Activated T-cell treated with anti-CD3 and anti-CD28 coated beads, Interleukin-2, amount 50 U/mL, for 72 hours (primary cell): ENCODE measurements around the gene ZNF805. TPM values are rescaled to one million over a fixed set of nuclear protein-coding genes. Genes with fewer than 3 reads are reported as not detected.
"Not testable (repeated sequence)": the region's sequence is repeated elsewhere in the genome, so short reads cannot be mapped to it uniquely, and the experiment has no call there.

Experiments
- ATAC-seq, 2 donors: fragments of 150-1000 bp; cut with Tn5 transposase; replicated peaks in 1 of 2; 2 replicates each; pipeline ENCODE4 v1.10.0; 2021; ENCODE audit warnings: moderate library complexity in 2 of 2, mild to moderate bottlenecking in 1 of 2
- DNase-seq, 2 donors: peaks; one replicate each; pipeline ENCODE4 v3.0.0; 2021 to 2022; ENCODE audit warnings: mixed read lengths in 1 of 2
- H3K27ac Mint-ChIP-seq: one replicate; pipeline ENCODE4 v1.8.0; 2022; ENCODE audit warnings: mild to moderate bottlenecking, moderate library complexity, mixed read lengths
- H3K27me3 Mint-ChIP-seq: one replicate; pipeline ENCODE4 v1.8.0; 2022; ENCODE audit warnings: low read depth, mixed read lengths
- H3K36me3 Mint-ChIP-seq, 2 donors: one replicate each; pipeline ENCODE4 v1.8.0; 2022; ENCODE audit warnings: mixed read lengths in 2 of 2, mild to moderate bottlenecking in 1 of 2; ENCODE audit not compliant: insufficient read depth in 2 of 2
- H3K4me1 Mint-ChIP-seq: one replicate; pipeline ENCODE4 v1.8.0; 2022; ENCODE audit warnings: low read depth, mixed read lengths
- H3K4me3 Mint-ChIP-seq, 2 donors: one replicate each; pipeline ENCODE4 v1.8.0; 2022; ENCODE audit warnings: mild to moderate bottlenecking in 2 of 2, mixed read lengths in 2 of 2, moderate library complexity in 2 of 2
- H3K9me3 Mint-ChIP-seq, 2 donors: one replicate each; pipeline ENCODE4 v1.8.0; 2022; ENCODE audit warnings: mixed read lengths in 2 of 2
- total RNA-seq, 2 donors: library from RNA; stranded (reverse); gene quantifications; one replicate each; pipeline ENCODE4 v1.2.3, GENCODE V29; 2022

The ZNF805 gene
- total RNA-seq, 2 donors from 2014 or later, result 14.4 to 16.2 TPM

DNA sequence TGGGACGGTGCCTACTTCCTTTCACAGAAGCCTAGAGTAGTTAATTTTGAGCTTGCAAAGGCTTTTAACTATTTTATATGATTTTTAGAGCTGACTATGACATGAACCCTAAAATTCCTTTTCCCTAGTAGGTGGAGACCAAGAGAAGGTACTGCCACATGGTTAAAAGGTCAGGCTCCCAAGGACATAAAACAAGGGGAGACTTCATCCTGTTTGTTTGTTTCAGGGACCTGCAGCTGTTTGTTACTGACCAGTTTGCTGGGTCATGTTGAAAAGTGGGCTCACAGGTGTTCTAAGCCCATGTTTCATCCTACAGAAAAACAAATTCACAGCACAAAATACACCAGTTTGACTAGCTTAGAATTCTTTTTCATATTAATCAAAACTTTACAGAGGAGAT, 36.0 kb downstream of the ZNF805 start:
- Mint-ChIP-seq H3K9me3 (peaks cover 0 to 2% of the 10 kb centered on the region in 2 donors), H3K4me1 (peaks cover 20% of the 10 kb centered on the region), H3K27me3 (no peaks in the 10 kb centered on the region), H3K36me3 (peaks cover 14 to 21% of the 10 kb centered on the region in 2 donors), H3K27ac (peak overlapping the region; percentile 38), H3K4me3 (no peak overlapping the region)
- DNase-seq (no peak), ATAC-seq (no peak)

DNA sequence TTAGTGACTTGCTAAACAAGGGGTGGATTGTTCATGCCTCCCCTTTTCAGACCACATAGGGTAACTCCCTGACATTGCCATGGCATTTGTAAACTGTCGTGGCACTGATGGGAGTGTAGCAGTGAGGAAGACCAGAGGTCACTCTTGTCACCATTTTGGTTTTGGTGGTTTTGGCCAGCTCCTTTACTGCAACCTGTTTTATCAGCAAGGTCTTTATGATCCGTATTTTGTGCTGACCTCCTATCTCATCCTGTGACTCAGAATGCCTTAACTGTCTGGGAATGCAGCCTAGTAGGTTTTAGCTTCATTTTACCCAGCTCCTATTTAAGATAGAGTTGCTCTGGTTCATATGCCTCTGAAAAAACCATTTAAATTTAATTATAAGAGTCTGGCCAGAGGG, 38.0 kb downstream of the ZNF805 start:
- not testable (repeated sequence) for H3K4me3 Mint-ChIP-seq, H3K27me3 Mint-ChIP-seq, DNase-seq, ATAC-seq, H3K27ac Mint-ChIP-seq, H3K9me3 Mint-ChIP-seq
- peaks cover 32% of the 10 kb centered on the region for H3K4me1 Mint-ChIP-seq
- H3K36me3 Mint-ChIP-seq, result peaks cover 25 to 29% of the 10 kb centered on the region in 2 donors

DNA sequence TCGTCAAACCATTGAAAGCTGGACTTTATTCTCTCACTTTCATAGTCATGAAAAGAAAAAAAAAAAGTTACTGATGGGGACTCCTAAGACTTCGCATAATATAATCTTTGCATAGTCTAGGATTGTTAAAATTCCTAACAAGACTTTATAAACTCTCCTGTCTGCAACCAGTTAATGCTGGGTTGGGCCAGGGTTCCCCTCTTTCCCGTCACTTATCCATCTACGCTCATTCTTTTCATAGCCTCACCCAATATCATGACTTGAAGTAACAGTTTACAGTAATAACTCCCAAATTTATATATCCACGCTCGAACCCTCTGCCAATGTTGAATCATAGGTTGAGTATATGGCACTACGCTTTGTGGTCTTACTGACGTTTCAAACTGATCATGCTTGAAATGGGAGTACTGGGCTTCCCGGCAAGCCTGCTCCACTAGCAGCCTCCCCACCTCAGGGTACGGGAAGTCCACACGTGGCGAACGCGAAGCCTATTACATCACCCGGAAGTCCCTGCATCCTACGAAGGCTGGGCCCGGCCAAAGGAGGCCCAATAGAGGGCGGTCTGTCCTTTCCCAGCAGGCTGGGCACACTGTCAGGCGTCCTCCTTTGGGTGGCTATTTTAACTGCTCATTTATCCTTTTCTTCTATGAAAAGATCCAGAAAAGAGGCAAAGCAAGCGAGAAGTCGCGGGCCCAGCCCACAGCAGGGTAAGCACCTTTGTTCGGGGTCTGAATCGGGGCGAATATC, 39.2 kb downstream of the ZNF805 start:
- ATAC-seq, result peak; percentile 72 to 74
- Mint-ChIP-seq H3K4me3 (no peak overlapping the region), H3K27me3 (no peaks in the 10 kb centered on the region), H3K9me3 (peaks cover 0 to 4% of the 10 kb centered on the region in 2 donors), H3K36me3 (peaks cover 25 to 32% of the 10 kb centered on the region in 2 donors), H3K27ac (no peak overlapping the region), H3K4me1 (peaks cover 28% of the 10 kb centered on the region)
- DNase-seq, result peak; percentile 86 to 88

DNA sequence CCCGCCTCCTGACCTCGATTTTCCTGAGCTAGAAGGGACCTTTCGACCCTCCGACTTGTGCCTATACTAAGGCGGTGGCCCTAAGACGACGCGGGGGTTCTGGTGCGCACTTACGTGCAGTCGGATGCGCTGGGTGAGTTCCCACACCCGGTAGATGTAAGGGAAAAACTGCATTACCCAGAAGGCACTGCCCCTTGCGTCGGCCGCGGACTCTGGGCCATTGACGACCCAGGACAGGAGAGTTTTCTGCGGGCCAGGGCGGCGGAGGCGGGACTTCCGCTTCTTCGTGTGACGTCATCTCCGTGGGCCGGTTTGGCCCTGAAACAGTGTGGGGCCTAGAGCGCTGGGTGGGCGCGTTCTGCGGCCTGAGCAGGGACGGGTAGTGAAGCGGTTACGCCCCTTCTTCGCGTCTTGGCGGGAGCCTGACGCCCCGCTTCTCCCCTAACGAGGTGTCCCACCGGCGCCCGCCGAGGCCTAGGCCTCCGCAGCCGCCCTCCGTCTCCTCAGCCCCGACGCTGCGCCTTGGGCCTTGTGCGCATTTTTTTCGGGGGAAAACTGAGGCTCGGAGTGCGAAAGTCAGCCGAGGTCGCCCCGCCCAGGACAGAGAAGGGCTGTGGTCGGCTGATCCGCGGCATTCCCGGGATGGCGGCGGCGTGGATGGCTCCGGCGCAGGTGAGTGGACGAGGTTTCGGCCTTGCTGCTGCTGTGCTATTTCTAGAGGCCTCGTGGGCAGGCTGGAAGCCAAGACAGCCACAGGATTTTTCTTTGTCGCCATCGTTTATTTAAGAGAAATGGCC, 39.9 kb downstream of the ZNF805 start, which contains the start of gene ZNF460:
Gene ZNF460 (plus strand): TSS at position 321 of the 797 bp plus-strand sequence. CDS start 322 bp downstream, at position 643.
- Mint-ChIP-seq H3K4me1 (peaks cover 33% of the 10 kb centered on the region), H3K36me3 (peaks cover 29 to 38% of the 10 kb centered on the region in 2 donors), H3K27ac (no peak within 1 kb of the TSS), H3K4me3 (no peak within 1 kb of the TSS), H3K27me3 (no peaks in the 10 kb centered on the region), H3K9me3 (peaks cover 3 to 4% of the 10 kb centered on the region in 2 donors)
- DNase-seq (peak; percentile 97), ATAC-seq (peak; percentile 82 to 84)

- ATAC-seq (no peak), DNase-seq (peak; percentile 18 to 35)
These were observed 40.5 kb downstream of the ZNF805 start for GRCh38 chr19:57280962-57281400.

GRCh38 chr19:57282011-57282643, 41.7 kb downstream of the ZNF805 start:
- Mint-ChIP-seq H3K9me3 (peaks cover 6 to 8% of the 10 kb centered on the region in 2 donors), H3K4me1 (peaks cover 40% of the 10 kb centered on the region), H3K27me3 (no peaks in the 10 kb centered on the region), H3K4me3 (peak overlapping the region in 1 of 2 donors; percentile 91), H3K36me3 (peaks cover 40 to 53% of the 10 kb centered on the region in 2 donors), H3K27ac (peak overlapping the region; percentile 81)
- peak; percentile 68 to 71 for DNase-seq
- peak; percentile 43 to 52 for ATAC-seq

More at GRCh38 chr19:57280962-57281400, 40.5 kb downstream of the ZNF805 start:
- Mint-ChIP-seq H3K27ac (no peak overlapping the region), H3K9me3 (peaks cover 4 to 6% of the 10 kb centered on the region in 2 donors), H3K4me3 (no peak overlapping the region), H3K36me3 (peaks cover 33 to 45% of the 10 kb centered on the region in 2 donors), H3K4me1 (peaks cover 36% of the 10 kb centered on the region), H3K27me3 (no peaks in the 10 kb centered on the region)

DNA sequence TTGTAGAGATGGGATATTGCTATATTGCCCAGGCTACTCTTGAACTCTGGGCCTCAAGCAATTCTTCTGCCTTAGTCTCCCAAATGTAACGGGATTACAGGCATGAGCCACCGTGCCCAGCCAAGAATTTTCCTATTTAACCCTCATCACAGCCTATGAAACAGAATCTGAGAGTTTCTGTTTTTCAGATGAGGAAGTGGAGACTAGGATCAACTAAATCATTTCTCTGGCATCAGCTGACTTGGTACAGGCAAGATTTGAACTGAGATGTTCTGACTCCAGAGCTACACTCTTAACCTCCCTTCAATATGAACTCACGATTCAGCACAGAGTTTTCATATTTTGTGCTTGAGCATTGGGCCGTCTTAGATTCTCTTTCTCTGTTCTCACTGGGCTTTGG, 47.9 kb downstream of the ZNF805 start:
- Mint-ChIP-seq H3K9me3 (peaks cover 19% of the 10 kb centered on the region in 2 donors), H3K4me3 (no peak overlapping the region), H3K4me1 (peaks cover 21% of the 10 kb centered on the region), H3K27me3 (no peaks in the 10 kb centered on the region), H3K36me3 (peaks cover 59 to 84% of the 10 kb centered on the region in 2 donors), H3K27ac (no peak overlapping the region)
- ATAC-seq (no peak), DNase-seq (no peak)

- ATAC-seq, result no peak
- H3K27me3 Mint-ChIP-seq, result no peaks in the 10 kb centered on the region
- peaks cover 9% of the 10 kb centered on the region for H3K4me1 Mint-ChIP-seq
- H3K27ac Mint-ChIP-seq, result no peak overlapping the region
- DNase-seq, result no peak
- H3K4me3 Mint-ChIP-seq, result no peak overlapping the region
- peaks cover 69 to 89% of the 10 kb centered on the region in 2 donors for H3K36me3 Mint-ChIP-seq
- peaks cover 19 to 28% of the 10 kb centered on the region in 2 donors for H3K9me3 Mint-ChIP-seq
These were observed 50.5 kb downstream of the ZNF805 start for GRCh38 chr19:57290970-57291369.

DNA sequence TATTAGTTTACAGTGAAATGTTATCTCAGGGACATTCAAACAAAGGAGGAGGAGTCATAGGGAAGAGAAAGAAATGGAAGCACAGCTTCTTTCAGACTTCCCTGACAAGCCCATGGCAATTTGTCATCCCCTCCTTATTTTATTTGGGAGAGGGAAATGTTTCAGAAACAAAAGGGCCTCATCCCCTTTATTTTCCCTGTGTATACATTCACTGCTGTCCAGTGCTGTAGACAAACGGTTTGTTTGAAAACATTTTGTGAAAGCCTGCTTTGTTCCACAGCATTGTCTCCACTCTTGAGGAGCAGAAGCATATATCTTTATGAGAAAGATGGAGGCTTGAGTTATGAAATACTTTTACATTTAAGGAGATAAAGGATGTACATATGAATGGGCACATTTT, 52.1 kb downstream of the ZNF805 start:
- Mint-ChIP-seq H3K27ac (no peak overlapping the region), H3K9me3 (peaks cover 25 to 28% of the 10 kb centered on the region in 2 donors), H3K4me1 (peaks cover 9% of the 10 kb centered on the region), H3K4me3 (no peak overlapping the region), H3K27me3 (no peaks in the 10 kb centered on the region), H3K36me3 (peaks cover 69 to 89% of the 10 kb centered on the region in 2 donors)
- ATAC-seq, result no peak
- no peak for DNase-seq

GRCh38 chr19:57293719-57294118, 53.3 kb downstream of the ZNF805 start:
- no peak for DNase-seq
- Mint-ChIP-seq H3K27me3 (no peaks in the 10 kb centered on the region), H3K36me3 (peaks cover 68 to 90% of the 10 kb centered on the region in 2 donors)

GRCh38 chr19:57302020-57302465, 61.6 kb downstream of the ZNF805 start:
- peaks cover 13% of the 10 kb centered on the region for H3K4me1 Mint-ChIP-seq
- H3K4me3 Mint-ChIP-seq, result no peak overlapping the region
- no peak for DNase-seq
- H3K9me3 Mint-ChIP-seq, result peaks cover 11 to 12% of the 10 kb centered on the region in 2 donors
- ATAC-seq, result no peak
- H3K36me3 Mint-ChIP-seq, result peaks cover 29 to 57% of the 10 kb centered on the region in 2 donors
- H3K27ac Mint-ChIP-seq, result no peak overlapping the region
- H3K27me3 Mint-ChIP-seq, result no peaks in the 10 kb centered on the region

More at GRCh38 chr19:57293719-57294118, 53.3 kb downstream of the ZNF805 start:
- no peak for ATAC-seq
- Mint-ChIP-seq H3K4me3 (no peak overlapping the region), H3K27ac (no peak overlapping the region), H3K4me1 (peaks cover 14% of the 10 kb centered on the region), H3K9me3 (peaks cover 29 to 30% of the 10 kb centered on the region in 2 donors)

DNA sequence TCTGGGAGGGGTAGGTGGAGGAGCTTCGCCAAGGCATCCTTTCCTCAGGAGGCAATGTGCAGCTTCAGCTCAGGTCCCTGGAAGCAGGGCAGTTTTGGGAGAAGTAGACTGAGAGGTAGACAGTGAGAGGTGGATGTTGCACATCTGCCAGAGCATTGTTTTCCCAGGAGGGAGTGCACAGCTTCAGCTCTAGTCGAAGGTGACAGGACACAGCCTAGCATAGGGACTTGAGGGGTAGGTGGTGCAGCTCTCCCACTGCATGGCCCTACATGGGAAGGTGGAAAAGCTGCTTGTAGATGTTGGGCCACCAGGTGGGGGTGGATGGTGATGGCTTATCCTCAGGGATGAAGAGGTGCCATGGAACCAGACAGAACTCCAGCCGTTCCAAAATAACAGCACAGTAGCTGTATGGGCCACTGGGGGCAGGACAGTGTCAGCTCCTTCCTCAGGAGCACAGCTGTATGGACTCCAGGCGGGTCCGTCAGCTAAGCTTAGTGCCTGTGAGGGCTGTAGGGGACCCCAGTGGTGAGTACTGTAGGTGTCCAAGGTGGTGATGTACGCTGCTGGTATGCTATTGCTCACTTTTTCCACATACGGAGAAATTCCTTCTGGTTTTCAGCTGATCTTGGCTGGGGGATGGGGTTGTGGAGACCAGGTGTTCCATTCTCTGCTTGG, 62.4 kb downstream of the ZNF805 start:
- Mint-ChIP-seq H3K36me3 (peaks cover 23 to 50% of the 10 kb centered on the region in 2 donors), H3K27ac (no peak overlapping the region), H3K4me3 (no peak overlapping the region), H3K4me1 (peaks cover 7% of the 10 kb centered on the region), H3K9me3 (peaks cover 7 to 8% of the 10 kb centered on the region in 2 donors), H3K27me3 (no peaks in the 10 kb centered on the region)
- DNase-seq (no peak), ATAC-seq (no peak)
